Activated CD4-positive, CD25-positive, alpha-beta regulatory T cell treated with anti-CD3 and anti-CD28 coated beads, Interleukin-2, amount 50 U/mL, for 72 hours (primary cell): Measurements from ENCODE around the gene UGT1A7.
"Not testable (repeated sequence)": the region's sequence is repeated elsewhere in the genome, so short reads cannot be mapped to it uniquely, and the experiment has no call there.

Source experiments
- DNase-seq: peaks from one replicate; pipeline ENCODE4 v3.0.0; 2021

Gene UGT1A7

GRCh38 chr2:233684640-233685039, 2.9 kb downstream of the UGT1A7 start:
- DNase-seq, result no peak

- DNase-seq, result no peak
These were observed 5.2 kb downstream of the UGT1A7 start for GRCh38 chr2:233686928-233687327.

DNA sequence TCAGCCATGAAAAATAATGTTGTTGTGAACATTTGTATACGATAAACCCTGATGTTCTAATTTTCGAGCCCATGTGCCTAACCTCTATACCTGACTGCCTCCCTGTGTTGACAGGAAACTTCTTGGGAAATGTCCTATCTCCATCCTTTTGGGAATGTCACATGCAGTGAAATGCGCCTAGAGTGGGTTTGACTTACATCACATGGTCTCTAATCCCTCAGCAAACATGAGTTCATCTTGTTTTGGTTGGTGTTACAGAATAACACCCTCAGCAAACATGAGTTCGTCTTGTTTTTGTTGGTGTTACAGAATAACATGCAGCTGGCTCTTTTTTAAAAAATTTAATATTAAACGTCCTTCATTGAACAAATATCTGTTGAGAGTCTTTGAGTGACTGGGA, 6.6 kb downstream of the UGT1A7 start:
- DNase-seq, result no peak

DNA sequence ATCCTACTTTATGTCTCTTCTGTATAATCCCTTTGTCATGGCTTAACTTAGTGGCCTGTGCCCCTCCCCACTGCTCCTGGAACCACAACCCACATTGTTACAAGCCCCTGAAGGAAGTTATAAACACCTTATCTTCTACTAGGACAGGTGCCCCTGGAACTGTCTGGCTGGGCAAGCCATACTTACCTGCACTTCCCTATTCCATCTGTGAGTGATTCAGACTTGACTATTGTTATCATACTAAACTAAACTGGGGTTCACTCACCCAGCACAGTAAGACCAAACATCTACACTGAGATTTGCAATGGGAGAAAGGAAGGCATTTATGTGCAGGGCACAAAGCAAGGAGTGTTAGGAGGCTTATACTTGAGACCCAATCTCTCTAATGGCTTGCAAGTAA, 7.3 kb downstream of the UGT1A7 start:
- no peak for DNase-seq

DNA sequence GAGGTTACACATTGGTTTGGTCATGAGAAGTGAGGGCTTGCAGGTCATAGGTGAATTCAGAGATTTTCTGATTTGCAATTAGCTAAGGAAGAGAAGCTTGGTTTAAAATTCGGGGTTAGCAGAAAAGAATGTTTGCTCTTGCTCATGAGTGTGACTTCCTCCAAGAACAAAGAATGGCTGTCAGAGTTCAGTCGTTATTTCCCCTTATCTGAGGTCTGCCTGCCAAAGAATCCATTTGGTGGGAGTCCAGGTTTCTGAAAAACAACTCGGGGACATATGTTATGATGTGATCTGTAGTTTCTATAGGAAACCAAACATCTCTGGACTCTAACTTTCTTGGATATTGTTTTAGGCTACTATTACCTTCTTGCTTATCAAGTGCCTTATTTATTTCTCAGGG, 7.8 kb downstream of the UGT1A7 start:
- no peak for DNase-seq

DNA sequence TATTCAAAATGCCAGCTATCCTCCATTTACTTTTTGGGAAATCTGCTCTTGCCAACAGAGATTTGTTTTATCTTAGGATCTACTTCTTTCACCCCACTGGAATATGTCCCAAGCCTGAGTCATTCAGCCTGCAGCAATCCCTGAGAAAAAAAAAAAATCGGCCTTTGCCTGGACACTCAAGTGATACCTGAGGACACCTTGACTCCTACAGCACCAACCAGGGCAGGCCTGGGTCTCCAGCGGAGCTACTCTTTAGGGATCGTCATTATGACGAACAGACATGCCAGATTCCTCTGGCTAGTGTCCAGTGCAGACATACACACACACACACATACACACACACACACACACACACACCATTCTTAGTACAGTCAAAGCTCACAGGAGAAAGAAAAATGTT, 8.7 kb downstream of the UGT1A7 start:
- no peak for DNase-seq

DNA sequence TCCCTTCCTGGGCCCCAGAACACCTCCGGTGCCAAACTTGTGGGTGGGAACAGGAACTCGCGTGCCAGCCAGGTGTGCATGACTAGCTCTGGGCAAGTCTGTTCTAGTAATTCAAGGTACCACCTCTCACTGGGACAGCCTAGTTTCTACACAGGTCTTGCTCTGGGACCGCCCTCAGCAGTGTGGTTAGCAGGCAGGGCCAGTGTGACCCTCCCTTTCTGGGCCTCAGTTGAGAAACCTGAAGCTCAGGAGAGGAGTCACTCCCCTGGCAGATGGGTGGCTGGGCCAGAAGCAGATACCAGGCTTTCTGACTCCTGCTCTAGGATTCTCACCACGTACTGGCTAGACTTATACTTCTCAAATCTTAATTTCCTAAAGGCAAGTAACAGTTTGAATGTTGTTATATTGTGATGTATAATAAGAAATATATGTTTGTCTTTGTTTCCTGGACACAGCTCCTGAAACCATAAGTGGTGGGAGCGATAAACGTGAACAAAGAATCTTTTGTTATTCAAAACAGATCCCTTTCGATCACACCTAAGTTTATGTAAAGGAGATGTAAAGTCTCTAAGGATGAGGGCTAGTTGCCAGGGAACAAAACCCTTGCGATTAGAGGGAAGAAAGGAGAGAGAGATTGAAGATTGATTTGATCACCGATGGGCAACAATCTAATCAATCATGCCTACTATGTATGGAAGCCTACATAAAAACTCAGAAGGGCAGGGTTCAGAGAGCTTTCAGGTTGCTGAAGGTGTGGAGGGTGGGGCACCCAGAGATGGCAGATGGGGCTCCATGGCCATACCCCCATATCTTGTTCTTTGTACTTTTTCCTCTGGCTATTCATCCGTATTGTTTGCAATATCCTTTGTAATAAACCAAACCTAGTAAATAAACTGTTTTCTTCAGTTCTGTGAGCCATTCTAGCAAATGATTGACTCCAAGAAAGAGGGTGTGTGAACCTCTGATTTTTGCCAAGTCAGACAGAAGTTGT, 10.0 kb downstream of the UGT1A7 start:
- no peak for DNase-seq

DNA sequence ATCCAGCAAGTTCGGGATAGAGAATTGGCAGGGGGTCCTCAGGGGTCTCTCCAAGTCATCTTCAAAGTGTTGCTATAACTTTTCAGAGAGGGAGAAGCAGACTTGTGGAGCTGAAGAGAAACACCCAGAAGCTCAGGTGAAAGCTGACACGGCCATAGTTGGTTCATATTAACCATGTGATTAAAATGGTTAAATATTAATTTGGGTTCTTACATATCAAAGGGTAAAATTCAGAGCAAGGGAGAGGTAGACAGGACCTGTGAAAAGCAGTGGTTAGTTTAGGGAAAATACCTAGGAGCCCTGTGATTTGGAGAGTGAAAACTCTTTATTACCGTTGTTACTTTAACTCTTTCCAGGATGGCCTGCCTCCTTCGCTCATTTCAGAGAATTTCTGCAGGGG, 10.9 kb downstream of the UGT1A7 start, which contains the start of gene UGT1A6:
UGT1A6 (plus strand) TSS at position 243 of the 400 bp plus-strand sequence; CDS start at position 358, 115 bp downstream.
- DNase-seq, result no peak

- DNase-seq, result no peak
These were observed 12.3 kb downstream of the UGT1A7 start for GRCh38 chr2:233693963-233694362.

DNA sequence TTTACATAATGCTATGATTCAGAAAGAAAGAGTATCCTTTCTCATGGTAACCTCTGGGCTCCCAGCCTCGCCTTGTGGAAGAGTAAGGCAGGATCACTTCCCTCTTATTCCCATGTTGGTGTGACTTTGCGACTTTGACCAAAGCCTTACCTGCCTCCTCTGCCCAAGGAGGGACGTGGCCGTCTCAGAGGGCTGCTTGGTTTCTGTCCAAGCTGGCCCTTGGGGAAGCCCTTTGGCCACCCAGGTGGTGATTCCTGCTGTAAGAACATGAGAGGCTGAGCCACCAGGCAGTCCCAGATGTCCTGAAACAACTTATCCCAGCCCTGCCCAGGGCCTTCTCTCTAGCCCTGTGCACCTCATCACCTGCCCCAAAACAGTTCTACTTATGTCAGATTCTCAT, 17.0 kb downstream of the UGT1A7 start:
- DNase-seq, result no peak

DNA sequence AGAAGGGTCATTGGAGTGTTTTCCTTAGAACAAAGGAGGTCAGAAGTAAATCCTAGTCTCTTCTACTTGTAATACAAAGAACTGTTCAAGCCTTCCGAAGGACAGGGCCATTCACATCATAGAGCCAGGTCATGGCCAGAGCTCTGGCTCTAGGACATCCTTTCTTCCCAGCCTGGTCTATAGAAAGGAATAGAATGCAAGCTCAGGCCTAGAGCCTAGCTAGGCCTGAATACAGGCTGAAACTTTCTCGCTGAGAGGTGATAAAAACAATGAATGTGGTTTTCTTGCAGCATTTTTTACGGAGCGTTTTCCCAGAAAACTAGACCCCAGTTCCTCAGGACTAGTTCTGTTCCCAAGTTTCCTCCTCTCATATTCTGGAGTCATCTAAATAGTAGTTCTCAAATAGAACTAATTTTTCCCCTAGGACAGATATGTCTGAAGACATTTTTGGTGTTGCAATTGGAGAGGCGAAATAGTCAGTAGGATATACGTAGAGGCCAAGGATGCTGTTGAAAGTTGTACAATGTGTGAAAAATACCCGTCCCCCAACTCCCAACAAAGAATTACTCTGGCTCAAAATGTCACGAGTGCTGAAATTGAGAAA, 17.8 kb downstream of the UGT1A7 start:
- DNase-seq, result no peak

DNA sequence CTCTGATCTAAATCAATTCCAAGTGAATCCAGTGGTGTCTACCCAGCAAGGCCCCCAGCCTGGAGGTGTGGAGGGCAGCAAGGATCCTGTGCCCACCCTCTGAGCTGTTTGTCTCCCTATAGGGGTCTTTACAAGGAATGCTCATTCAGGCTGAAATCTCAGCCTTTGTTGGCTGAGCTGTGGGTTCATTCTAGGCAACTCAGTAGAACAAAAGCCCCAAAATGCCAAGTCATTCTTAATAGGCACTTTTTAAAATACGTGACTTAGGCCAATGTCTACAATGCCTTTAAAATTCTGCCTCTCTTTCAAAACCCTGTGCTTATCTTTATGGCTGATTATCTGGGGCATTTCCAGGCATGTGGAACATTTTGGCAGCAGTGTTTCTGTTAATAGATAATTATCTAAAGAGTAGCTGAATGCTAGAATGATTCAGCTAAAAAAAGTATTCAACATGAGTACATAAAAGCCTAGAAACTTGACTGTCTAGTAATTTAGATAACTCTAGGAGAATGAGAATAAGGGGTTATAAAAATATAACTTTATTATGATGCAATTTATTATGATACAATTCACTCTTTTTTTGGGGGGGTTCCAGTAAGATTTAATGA, 18.4 kb downstream of the UGT1A7 start:
- no peak for DNase-seq

GRCh38 chr2:233700842-233701241, 19.1 kb downstream of the UGT1A7 start:
- DNase-seq, result not testable (repeated sequence)

GRCh38 chr2:233702238-233702637, 20.5 kb downstream of the UGT1A7 start:
- no peak for DNase-seq

- DNase-seq, result no peak
These were observed 24.3 kb downstream of the UGT1A7 start for GRCh38 chr2:233705911-233706506.

DNA sequence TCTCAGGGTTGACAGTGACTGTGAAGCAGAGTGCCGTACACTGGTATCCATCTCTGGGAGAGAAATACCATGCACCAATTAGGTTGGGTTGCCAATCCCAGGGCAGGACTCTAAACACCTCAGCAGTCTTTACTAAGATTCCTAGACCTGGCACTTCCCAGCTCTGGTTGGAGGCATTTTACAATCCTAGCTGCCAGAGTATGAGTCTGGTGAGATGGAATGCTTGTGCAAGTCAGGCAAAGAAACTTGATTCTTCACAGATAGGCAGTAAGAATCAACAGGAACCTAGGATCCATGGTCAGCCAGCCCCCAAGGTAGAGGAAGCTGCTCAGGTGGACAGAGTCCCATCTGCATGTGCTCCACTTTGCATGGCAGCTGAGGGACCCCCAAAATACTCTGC, 25.0 kb downstream of the UGT1A7 start:
- DNase-seq, result no peak

GRCh38 chr2:233707940-233708644, 26.4 kb downstream of the UGT1A7 start:
- DNase-seq, result no peak

- no peak for DNase-seq
These were observed 27.2 kb downstream of the UGT1A7 start for GRCh38 chr2:233708942-233709341.

GRCh38 chr2:233711312-233712008, 29.8 kb downstream of the UGT1A7 start:
- peak; percentile 69 for DNase-seq

DNA sequence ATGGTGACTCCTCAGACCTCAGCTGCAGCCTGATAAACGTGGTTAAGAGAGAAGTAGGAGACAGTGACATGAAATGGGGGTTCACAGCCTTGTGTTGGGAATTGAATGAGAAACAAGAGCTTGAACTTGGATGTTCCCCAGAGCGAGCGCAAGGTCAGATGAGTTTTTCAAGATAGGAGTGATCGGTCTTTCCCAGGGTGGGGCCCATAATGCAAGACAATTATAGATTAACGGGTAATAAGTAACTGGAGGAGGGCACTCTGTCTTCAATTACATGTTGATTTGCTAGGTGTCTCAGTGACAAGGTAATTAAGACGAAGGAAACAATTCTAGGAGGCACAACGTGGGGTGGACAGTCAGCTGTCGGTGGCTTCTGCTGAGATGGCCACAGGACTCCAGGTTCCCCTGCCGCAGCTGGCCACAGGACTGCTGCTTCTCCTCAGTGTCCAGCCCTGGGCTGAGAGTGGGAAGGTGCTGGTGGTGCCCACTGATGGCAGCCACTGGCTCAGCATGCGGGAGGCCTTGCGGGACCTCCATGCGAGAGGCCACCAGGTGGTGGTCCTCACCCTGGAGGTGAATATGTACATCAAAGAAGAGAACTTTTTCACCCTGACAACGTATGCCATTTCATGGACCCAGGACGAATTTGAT, 31.0 kb downstream of the UGT1A7 start, which contains the start of gene UGT1A5:
UGT1A5 (plus strand) TSS at position 297 of the 651 bp plus-strand sequence; CDS start at position 382, 85 bp downstream.
- DNase-seq, result no peak

DNA sequence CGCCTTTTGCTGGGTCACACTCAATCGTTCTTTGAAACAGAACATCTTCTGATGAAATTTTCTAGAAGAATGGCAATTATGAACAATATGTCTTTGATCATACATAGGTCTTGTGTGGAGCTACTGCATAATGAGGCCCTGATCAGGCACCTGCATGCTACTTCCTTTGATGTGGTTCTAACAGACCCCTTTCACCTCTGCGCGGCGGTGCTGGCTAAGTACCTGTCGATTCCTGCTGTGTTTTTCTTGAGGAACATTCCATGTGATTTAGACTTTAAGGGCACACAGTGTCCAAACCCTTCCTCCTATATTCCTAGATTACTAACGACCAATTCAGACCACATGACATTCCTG, 31.5 kb downstream of the UGT1A7 start:
- DNase-seq, result no peak
